GM12878 (cell line): ENCODE results near the gene MEGF6. TPM values are rescaled to one million over a fixed set of nuclear protein-coding genes. Genes with fewer than 3 reads are reported as not detected.

ENCODE experiments used
- ATAC-seq: fragments of 200-7000 bp; cut with Tn5 transposase; 3 replicates; pipeline ENCODE4 v1.9.1; 2020; ENCODE audit warnings: mild to moderate bottlenecking, moderate library complexity
- BruUV-seq: library from RNA; stranded (reverse); fragments of 400-500 nt; replicated peaks from 2 replicates; lab custom pipeline; 2021; lab: Mats Ljungman, UMichigan
- CTCF ChIA-PET: fragments of 300-600 bp; sonication (Branson Sonifier 250); formaldehyde crosslinking; extraction: SDS; loops from one replicate; lab custom pipeline; 2021; ENCODE audit warnings: inconsistent platforms; lab: Yijun Ruan, JAX
- POLR2A ChIA-PET: fragments of 350-600 bp; formaldehyde crosslinking; extraction: SDS; loops from one replicate; lab custom pipeline; 2021; ENCODE audit warnings: inconsistent platforms; lab: Charles Lee
- RAD21 ChIA-PET: fragments of 300-600 bp; sonication (Branson Sonifier 250); formaldehyde crosslinking; loops from one replicate; lab custom pipeline; 2023; ENCODE audit warnings: antibody characterized with exemption; ENCODE audit not compliant: unreplicated experiment; lab: Charles Lee
- SMC1A ChIA-PET: fragments of 300-600 bp; sonication (Branson Sonifier 250); formaldehyde crosslinking; loops from one replicate; lab custom pipeline; 2023; ENCODE audit not compliant: unreplicated experiment, uncharacterized antibody; lab: Charles Lee
- DNase-seq: peaks from one replicate; pipeline ENCODE4 v3.0.0-alpha.2; 2011; ENCODE audit warnings: low read depth, low spot score
- FAIRE-seq: peaks from 3 replicates; lab custom pipeline; 2011; peaks lifted over from hg19 to GRCh38; lab: Jason Lieb, UNC
- H2AFZ ChIP-seq: 2 replicates; pipeline ENCODE4 v1.6.0; 2011; ENCODE audit warnings: low read depth, low read length, control low read depth; ENCODE audit not compliant: control insufficient read depth
- H3K27ac ChIP-seq: 2 replicates; pipeline ENCODE4 v1.5.1; 2011; ENCODE audit warnings: control low read depth; ENCODE audit not compliant: control insufficient read depth, insufficient read depth
- H3K27me3 ChIP-seq, 2 experiments: replicated peaks in 1 of 2; 2 replicates each; pipeline versions ENCODE4 v1.6.0 to v1.6.1; 2011; ENCODE audit warnings: low read length in 1 of 2; ENCODE audit not compliant: control insufficient read depth in 2 of 2, insufficient read depth in 2 of 2
- H3K36me3 ChIP-seq, 2 experiments: 2 replicates each; pipeline ENCODE4 v1.5.1; 2011; ENCODE audit warnings: low read length in 1 of 2; ENCODE audit not compliant: control insufficient read depth in 2 of 2, insufficient read depth in 2 of 2
- H3K4me1 ChIP-seq: 2 replicates; pipeline ENCODE4 v1.6.1; 2011; ENCODE audit warnings: mild to moderate bottlenecking, low read length, moderate library complexity, mixed read lengths; ENCODE audit not compliant: control insufficient read depth, insufficient read depth
- H3K4me2 ChIP-seq: 2 replicates; pipeline ENCODE4 v1.6.0; 2011; ENCODE audit warnings: control low read depth; ENCODE audit not compliant: control insufficient read depth, insufficient read depth
- H3K4me3 ChIP-seq: fragments of 200-600 bp; sonication (generic); 2 replicates; pipeline ENCODE4 v1.5.1; 2016
- H3K79me2 ChIP-seq: 2 replicates; pipeline ENCODE4 v1.6.0; 2011; ENCODE audit warnings: low read length; ENCODE audit not compliant: control insufficient read depth, insufficient read depth
- H3K9ac ChIP-seq: 2 replicates; pipeline ENCODE4 v1.8.0; 2011; ENCODE audit warnings: low read length, control low read depth, mixed read lengths; ENCODE audit not compliant: control insufficient read depth, insufficient read depth
- H3K9me3 ChIP-seq: replicated peaks from 3 replicates; pipeline ENCODE4 v1.5.1; 2011; ENCODE audit warnings: mild to moderate bottlenecking, low read length; ENCODE audit not compliant: control insufficient read depth, insufficient read depth
- H4K20me1 ChIP-seq: 2 replicates; pipeline ENCODE4 v1.6.0; 2011; ENCODE audit not compliant: control insufficient read depth, insufficient read depth
- BACH1 ChIP-seq: fragments of 450-650 bp; IDR thresholded peaks from 2 replicates; pipeline ENCODE4 v1.6.1; 2017; ENCODE audit warnings: mild to moderate bottlenecking, borderline replicate concordance
- BMI1 ChIP-seq: fragments of 450-650 bp; IDR thresholded peaks from 2 replicates; pipeline ENCODE4 v1.6.1; 2016; ENCODE audit warnings: mild to moderate bottlenecking, moderate library complexity, borderline replicate concordance
- CHD4 ChIP-seq: fragments of 200-600 bp; sonication (generic); IDR thresholded peaks from 2 replicates; pipeline ENCODE4 v1.6.1; 2016; ENCODE audit warnings: mild to moderate bottlenecking
- E2F4 ChIP-seq: IDR thresholded peaks from 2 replicates; pipeline ENCODE4 v1.6.1; 2012; ENCODE audit warnings: low read depth, low read length, improper control_type of control experiment
- EP300 ChIP-seq, 2 experiments: fragments of 150-350 bp in 1 of 2; IDR thresholded peaks; 2 replicates each; pipeline ENCODE4 v1.6.1; 2011 to 2012; ENCODE audit warnings: low read depth in 2 of 2, low read length in 2 of 2, borderline replicate concordance in 1 of 2, improper control_type of control experiment in 1 of 2, inconsistent platforms in 1 of 2; ENCODE audit not compliant: control insufficient read depth in 1 of 2
- FOXM1 ChIP-seq: IDR thresholded peaks from 2 replicates; pipeline ENCODE4 v1.6.1; 2012; ENCODE audit warnings: low read depth, mild to moderate bottlenecking, inconsistent platforms, low read length, moderate library complexity
- IKZF1 ChIP-seq: fragments of 450-650 bp; conservative IDR thresholded peaks from 2 replicates; pipeline ENCODE4 v1.6.1; 2017; ENCODE audit warnings: antibody characterized with exemption, mild to moderate bottlenecking
- MTA3 ChIP-seq: IDR thresholded peaks from 2 replicates; pipeline ENCODE4 v1.6.1; 2012; ENCODE audit warnings: low read length, inconsistent platforms, borderline replicate concordance
- POLR2AphosphoS5 ChIP-seq: IDR thresholded peaks from 2 replicates; pipeline ENCODE4 v1.6.1; 2011; ENCODE audit warnings: mild to moderate bottlenecking, low read length, inconsistent platforms
- SMAD5 ChIP-seq: IDR thresholded peaks from 2 replicates; pipeline ENCODE4 v1.6.1; 2016; ENCODE audit warnings: antibody characterized with exemption, low read depth
- ZNF207 ChIP-seq: fragments of 450-650 bp; IDR thresholded peaks from 2 replicates; pipeline ENCODE4 v1.6.1; 2014; ENCODE audit warnings: antibody characterized with exemption, mild to moderate bottlenecking, borderline replicate concordance
- WGBS: methylation state at CpG from one replicate; pipeline ENCODE4 v1.1.6; 2016; ENCODE audit warnings: low lambda C conversion rate; ENCODE audit not compliant: insufficient replicate concordance, insufficient coverage; ENCODE audit errors: missing lambda C conversion rate; 5-methylcytosine and 5-hydroxymethylcytosine counted together
- in situ Hi-C: fragments of 300-500 bp; cut with MboI; formaldehyde crosslinking; loops from 9 replicates; pipeline ENCODE4 v1.14.3; 2018; ENCODE audit warnings: mixed read lengths
- intact Hi-C: fragments of 100-400 bp; cut with micrococcal nuclease; formaldehyde crosslinking; loops from one replicate; pipeline ENCODE4 v1.14.2; 2022; ENCODE audit not compliant: unreplicated experiment
- polyA plus RNA-seq, 11 experiments: library from polyadenylated mRNA; depleted of rRNA in 4 of 11; unstranded in 6 of 11; stranded (reverse) in 5 of 11; fragments of >200 nt; fragmentation: Nextera tagmentation in 4 of 11; fragmentation: Illumina TruSeq in 1 of 11; extraction: Ambion mirVana in 4 of 11; extraction: Trizol in 1 of 11; gene quantifications; 1 replicate in 1 of 11; 2 replicates in 10 of 11; pipeline versions ENCODE4 v1.2.1 to v1.2.3, GENCODE V29; 2011 to 2016; ENCODE audit warnings: inconsistent platforms in 2 of 11, missing spikeins in 2 of 11, low read depth in 1 of 11
- total RNA-seq, 4 experiments: library from RNA; depleted of rRNA in 3 of 4; stranded (reverse); fragments of >200 nt in 3 of 4; fragmentation: Illumina TruSeq in 1 of 4; extraction: Trizol in 1 of 4; gene quantifications; 2 replicates each; pipeline versions ENCODE4 v1.2.1 to v1.2.3, GENCODE V29; 2013 to 2021
- TF ChIP-seq, protein P1 (sequence below): fragments of 150-350 bp; IDR thresholded peaks from 2 replicates; pipeline ENCODE4 v1.6.1; 2016; ENCODE audit warnings: low read depth, low read length

MEGF6 gene
- total and polyA plus RNA-seq, 10 of the 15 experiments (the other 5 are each of a cell fraction or from before 2014, with no cell fraction given), result 0.03 to 0.41 TPM; not detected in 8

GRCh38 chr1:3546048-3546384, 65.3 kb downstream of the MEGF6 start:
- CTCF ChIA-PET, result no interaction called here
- TF ChIP-seq SMAD5, result no peak
- no peak for TF ChIP-seq ZNF207
- TF ChIP-seq CHD4, result no peak
- TF ChIP-seq, protein P1, sequence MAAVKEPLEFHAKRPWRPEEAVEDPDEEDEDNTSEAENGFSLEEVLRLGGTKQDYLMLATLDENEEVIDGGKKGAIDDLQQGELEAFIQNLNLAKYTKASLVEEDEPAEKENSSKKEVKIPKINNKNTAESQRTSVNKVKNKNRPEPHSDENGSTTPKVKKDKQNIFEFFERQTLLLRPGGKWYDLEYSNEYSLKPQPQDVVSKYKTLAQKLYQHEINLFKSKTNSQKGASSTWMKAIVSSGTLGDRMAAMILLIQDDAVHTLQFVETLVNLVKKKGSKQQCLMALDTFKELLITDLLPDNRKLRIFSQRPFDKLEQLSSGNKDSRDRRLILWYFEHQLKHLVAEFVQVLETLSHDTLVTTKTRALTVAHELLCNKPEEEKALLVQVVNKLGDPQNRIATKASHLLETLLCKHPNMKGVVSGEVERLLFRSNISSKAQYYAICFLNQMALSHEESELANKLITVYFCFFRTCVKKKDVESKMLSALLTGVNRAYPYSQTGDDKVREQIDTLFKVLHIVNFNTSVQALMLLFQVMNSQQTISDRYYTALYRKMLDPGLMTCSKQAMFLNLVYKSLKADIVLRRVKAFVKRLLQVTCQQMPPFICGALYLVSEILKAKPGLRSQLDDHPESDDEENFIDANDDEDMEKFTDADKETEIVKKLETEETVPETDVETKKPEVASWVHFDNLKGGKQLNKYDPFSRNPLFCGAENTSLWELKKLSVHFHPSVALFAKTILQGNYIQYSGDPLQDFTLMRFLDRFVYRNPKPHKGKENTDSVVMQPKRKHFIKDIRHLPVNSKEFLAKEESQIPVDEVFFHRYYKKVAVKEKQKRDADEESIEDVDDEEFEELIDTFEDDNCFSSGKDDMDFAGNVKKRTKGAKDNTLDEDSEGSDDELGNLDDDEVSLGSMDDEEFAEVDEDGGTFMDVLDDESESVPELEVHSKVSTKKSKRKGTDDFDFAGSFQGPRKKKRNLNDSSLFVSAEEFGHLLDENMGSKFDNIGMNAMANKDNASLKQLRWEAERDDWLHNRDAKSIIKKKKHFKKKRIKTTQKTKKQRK, result no peak
- TF ChIP-seq BMI1, result no peak
- no peak for TF ChIP-seq FOXM1
- TF ChIP-seq EP300 (IDR thresholded peaks at IDR 0.05; ENCODE audit: borderline replicate concordance in 1 of 2, control insufficient read depth in 1 of 2, low read depth in 2 of 2, low read length in 2 of 2), result no peak
- no peak for TF ChIP-seq MTA3
- TF ChIP-seq IKZF1, result no peak
- TF ChIP-seq E2F4, result no peak
- TF ChIP-seq POLR2AphosphoS5, result no peak
- TF ChIP-seq BACH1, result no peak
- H3K27me3 ChIP-seq, result no peaks in the 10 kb centered on the region
- no peaks in the 10 kb centered on the region for H3K9me3 ChIP-seq
- BruUV-seq, result no TSS peak
- H3K4me1 ChIP-seq, result no peaks in the 10 kb centered on the region
- H4K20me1 ChIP-seq, result no peaks in the 10 kb centered on the region
- FAIRE-seq, result no peak
- RAD21 ChIA-PET, result no interaction called here
- 20% methylated on average over 4 of the region's 4 CpGs for WGBS
- no peak overlapping the region for H3K4me2 ChIP-seq
- H3K36me3 ChIP-seq, result no peaks in the 10 kb centered on the region
- SMC1A ChIA-PET, result no interaction called here
- H2AFZ ChIP-seq, result no peak overlapping the region
- in situ Hi-C loops (no loop called here), intact Hi-C loops (no loop called here)
- H3K9ac ChIP-seq, result no peak overlapping the region
- H3K79me2 ChIP-seq, result no peaks in the 10 kb centered on the region
- H3K4me3 ChIP-seq, result no peak overlapping the region
- no peak for DNase-seq
- H3K27ac ChIP-seq, result no peak overlapping the region
- no peak for ATAC-seq
- POLR2A ChIA-PET, result no interaction called here
